GM23248 (cell line): Measurements from ENCODE around the gene LZTS2.
"Not testable (repeated sequence)": the region's sequence is repeated elsewhere in the genome, so short reads cannot be mapped to it uniquely, and the experiment has no call there.

ENCODE experiments used
- EZH2 ChIP-seq: fragments of 200-600 bp; sonication (generic); IDR thresholded peaks from 2 replicates; pipeline ENCODE4 v1.6.1; 2018; ENCODE audit warnings: antibody characterized with exemption, mild to moderate bottlenecking; ENCODE audit not compliant: insufficient read depth, poor library complexity, severe bottlenecking
- EZH2phosphoT487 ChIP-seq: fragments of 200-600 bp; sonication (generic); IDR thresholded peaks from 2 replicates; pipeline ENCODE4 v1.6.1; 2018; ENCODE audit warnings: antibody characterized with exemption, moderate library complexity, mild to moderate bottlenecking, low read depth; ENCODE audit not compliant: insufficient read depth

DNA sequence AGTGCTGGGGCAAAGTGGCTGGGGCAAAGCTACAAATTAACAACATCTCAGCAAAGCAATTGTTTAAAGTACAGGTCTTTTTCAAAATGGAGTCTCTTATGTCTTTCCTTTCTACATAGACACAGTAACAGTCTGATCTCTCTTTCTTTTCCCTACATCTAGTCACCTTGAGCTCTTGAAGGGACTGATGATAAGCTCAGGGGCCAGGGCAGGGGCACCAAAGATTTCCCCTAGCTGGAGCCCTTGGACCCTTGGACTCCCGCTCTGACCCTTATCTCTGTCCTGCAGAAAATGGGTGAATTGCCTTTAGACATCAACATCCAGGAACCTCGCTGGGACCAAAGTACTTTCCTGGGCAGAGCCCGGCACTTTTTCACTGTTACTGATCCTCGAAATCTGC, 34.8 kb downstream of the LZTS2 start:
- not testable (repeated sequence) for TF ChIP-seq EZH2, EZH2phosphoT487
